Measurements from ENCODE around the gene GAB2.

- TF ChIP-seq CTCF (IDR thresholded peaks at IDR 0.05; ENCODE audit: low read length) (no peak), EZH2 (IDR thresholded peaks at IDR 0.05; ENCODE audit: borderline replicate concordance, low read length) (no peak)
These were observed 223.1 kb downstream of the GAB2 start for GRCh38 chr11:78194490-78194889.
